Thyroid gland (tissue), 4 donors: ENCODE results near the gene CAMTA1. TPM values are rescaled to one million over a fixed set of nuclear protein-coding genes. Genes with fewer than 3 reads are reported as not detected.

Experiments
- DNase-seq, 2 donors: peaks; one replicate each; pipeline ENCODE4 v3.0.0-alpha.2; 2019
- H3K27ac ChIP-seq, 3 donors: fragments of 200-600 bp; sonication (generic); 1 replicate in 2 of 3; 2 replicates in 1 of 3; pipeline ENCODE4 v1.5.1; 2016 to 2019; ENCODE audit warnings: mild to moderate bottlenecking in 1 of 3, moderate library complexity in 1 of 3
- H3K27me3 ChIP-seq: fragments of 200-600 bp; sonication (generic); one replicate; pipeline ENCODE4 v1.5.1; 2019
- H3K36me3 ChIP-seq, 2 donors: fragments of 200-600 bp; sonication (generic); one replicate each; pipeline ENCODE4 v1.5.1; 2016 to 2019
- H3K4me1 ChIP-seq, 2 donors: fragments of 200-600 bp; sonication (generic); one replicate each; pipeline ENCODE4 v1.5.1; 2017 to 2019
- H3K4me3 ChIP-seq, 3 donors: fragments of 200-600 bp; sonication (generic); replicated peaks in 1 of 3; 1 replicate in 2 of 3; 2 replicates in 1 of 3; pipeline ENCODE4 v1.5.1; 2016; ENCODE audit warnings: mild to moderate bottlenecking in 1 of 3
- H3K9me3 ChIP-seq: fragments of 200-600 bp; sonication (generic); one replicate; pipeline ENCODE4 v1.5.1; 2017
- CTCF ChIP-seq, 6 experiments: fragments of 200-600 bp in 3 of 6; fragments of 450-650 bp in 3 of 6; sonication (generic) in 3 of 6; IDR thresholded peaks; one replicate each; pipeline ENCODE4 v1.5.1; 2016 to 2019; ENCODE audit warnings: antibody characterized with exemption in 6 of 6, mild to moderate bottlenecking in 2 of 6, inconsistent platforms in 1 of 6, moderate library complexity in 1 of 6
- POLR2A ChIP-seq, 2 donors: fragments of 450-650 bp; IDR thresholded peaks; one replicate each; pipeline ENCODE4 v1.6.1; 2017; ENCODE audit warnings: antibody characterized with exemption in 2 of 2, mild to moderate bottlenecking in 2 of 2, moderate library complexity in 1 of 2
- WGBS, 2 donors: methylation state at CpG; one replicate each; pipeline ENCODE4 v1.1.5; 2017; 5-methylcytosine and 5-hydroxymethylcytosine counted together
- intact Hi-C: fragments of 100-400 bp; cut with DNase I; formaldehyde crosslinking; loops from one replicate; pipeline ENCODE4 v1.15.1; 2023
- total RNA-seq, 4 donors: library from RNA; depleted of rRNA; stranded (reverse); fragments of >200 nt; gene quantifications; one replicate each; pipeline ENCODE4 v1.2.3, GENCODE V29; 2016

Gene CAMTA1
- total RNA-seq, 4 donors from 2014 or later, result 63.9 to 124 (median 101) TPM

GRCh38 chr1:7751174-7751573 lies 965.9 kb downstream of the CAMTA1 start:
- no peaks in the 10 kb centered on the region for H3K27me3 ChIP-seq
- 91 to 93% methylated on average over 11 of the region's 11 CpGs for WGBS, 2 donors
- H3K4me3 ChIP-seq, result no peak overlapping the region
- no peaks in the 10 kb centered on the region for H3K36me3 ChIP-seq
- no peak for DNase-seq
- peaks cover 0 to 5% of the 10 kb centered on the region in 2 donors for H3K4me1 ChIP-seq
- TF ChIP-seq POLR2A (IDR thresholded peaks at IDR 0.05) (no peak), CTCF (IDR thresholded peaks at IDR 0.05) (no peak)
- intact Hi-C loops, result no loop called here
- no peaks in the 10 kb centered on the region for H3K9me3 ChIP-seq
- no peak overlapping the region for H3K27ac ChIP-seq

GRCh38 chr1:7752512-7753417 lies 967.5 kb downstream of the CAMTA1 start:
- 24 to 27% methylated on average over 18 of the region's 18 CpGs for WGBS, 2 donors
- TF ChIP-seq POLR2A (IDR thresholded peaks at IDR 0.05) (no peak), CTCF (IDR thresholded peaks at IDR 0.05) (peak; percentile 59 to 80 (median 71))
- H3K4me1 ChIP-seq, result peaks cover 0 to 5% of the 10 kb centered on the region in 2 donors
- no peak overlapping the region for H3K27ac ChIP-seq
- DNase-seq, result peak; percentile 71 to 78
- no peak overlapping the region for H3K4me3 ChIP-seq
- intact Hi-C loops, result loop anchor here (2.0 kb wide), 1 partner anchor 86 kb away; no protein-coding TSS in a partner anchor
- H3K36me3 ChIP-seq, result no peaks in the 10 kb centered on the region
- H3K9me3 ChIP-seq, result no peaks in the 10 kb centered on the region
- no peaks in the 10 kb centered on the region for H3K27me3 ChIP-seq

- TF ChIP-seq CTCF (IDR thresholded peaks at IDR 0.05) (no peak), POLR2A (IDR thresholded peaks at IDR 0.05) (no peak)
- Histone ChIP-seq H3K36me3 (no peaks in the 10 kb centered on the region), H3K4me3 (no peak overlapping the region), H3K4me1 (peaks cover 0 to 5% of the 10 kb centered on the region in 2 donors), H3K9me3 (no peaks in the 10 kb centered on the region), H3K27ac (no peak overlapping the region), H3K27me3 (no peaks in the 10 kb centered on the region)
- intact Hi-C loops, result loop anchor here (2.0 kb wide), 1 partner anchor 87 kb away; no protein-coding TSS in a partner anchor
- DNase-seq, result no peak
- 72 to 77% methylated on average over 3 of the region's 3 CpGs for WGBS, 2 donors
Measured at GRCh38 chr1:7753641-7754040, 968.4 kb downstream of the CAMTA1 start.

GRCh38 chr1:7754234-7754633 lies 969.0 kb downstream of the CAMTA1 start:
- no peak for TF ChIP-seq CTCF (IDR thresholded peaks at IDR 0.05)
- no peak for TF ChIP-seq POLR2A (IDR thresholded peaks at IDR 0.05)
- no peaks in the 10 kb centered on the region for H3K27me3 ChIP-seq
- intact Hi-C loops, result no loop called here
- H3K4me3 ChIP-seq, result no peak overlapping the region
- 76 to 78% methylated on average over 3 of the region's 3 CpGs for WGBS, 2 donors
- peaks cover 0 to 5% of the 10 kb centered on the region in 2 donors for H3K4me1 ChIP-seq
- DNase-seq, result no peak
- no peak overlapping the region for H3K27ac ChIP-seq
- H3K36me3 ChIP-seq, result no peaks in the 10 kb centered on the region
- no peaks in the 10 kb centered on the region for H3K9me3 ChIP-seq

- H3K27me3 ChIP-seq, result no peaks in the 10 kb centered on the region
- 93 to 96% methylated on average over 1 of the region's 1 CpG for WGBS, 2 donors
- intact Hi-C loops, result no loop called here
- H3K4me1 ChIP-seq, result peaks cover 0 to 5% of the 10 kb centered on the region in 2 donors
- no peaks in the 10 kb centered on the region for H3K36me3 ChIP-seq
- DNase-seq, result no peak
- TF ChIP-seq POLR2A (IDR thresholded peaks at IDR 0.05) (no peak), CTCF (IDR thresholded peaks at IDR 0.05) (no peak)
- no peak overlapping the region for H3K27ac ChIP-seq
- H3K4me3 ChIP-seq, result no peak overlapping the region
- H3K9me3 ChIP-seq, result no peaks in the 10 kb centered on the region
Measured at GRCh38 chr1:7755448-7755847, 970.2 kb downstream of the CAMTA1 start.
